Kidney epithelial cell (primary cell): ENCODE data around the gene RPS6KA2. TPM values are rescaled to one million over a fixed set of nuclear protein-coding genes. Genes with fewer than 3 reads are reported as not detected.

Experiments
- DNase-seq: peaks from one replicate; pipeline ENCODE4 v3.0.0-alpha.2; 2010; ENCODE audit warnings: low read depth
- H3K27me3 ChIP-seq: 2 replicates; pipeline ENCODE4 v1.6.0; 2011; ENCODE audit warnings: low read length; ENCODE audit not compliant: control insufficient read depth, insufficient read depth
- H3K36me3 ChIP-seq: 2 replicates; pipeline ENCODE4 v1.5.1; 2011; ENCODE audit warnings: low read length; ENCODE audit not compliant: control insufficient read depth, insufficient read depth
- H3K4me3 ChIP-seq: 2 replicates; pipeline ENCODE4 v1.5.1; 2011; ENCODE audit warnings: low read depth, mild to moderate bottlenecking, control low read depth, low read length
- total RNA-seq: library from RNA; depleted of rRNA; stranded (reverse); fragments of >200 nt; gene quantifications from 2 replicates; pipeline ENCODE4 v1.2.3, GENCODE V29; 2015
- TF ChIP-seq, protein P1 (sequence below): IDR thresholded peaks from 2 replicates; pipeline ENCODE4 v1.5.1; 2011; ENCODE audit warnings: mild to moderate bottlenecking, moderate library complexity, low read length, control low read depth, inconsistent platforms; ENCODE audit not compliant: insufficient read depth, poor library complexity, severe bottlenecking

Gene RPS6KA2
- total RNA-seq, 1 donor from 2014 or later: 51.9 TPM

GRCh38 chr6:166444446-166444845 lies 182.6 kb downstream of the RPS6KA2 start:
- TF ChIP-seq, protein P1, sequence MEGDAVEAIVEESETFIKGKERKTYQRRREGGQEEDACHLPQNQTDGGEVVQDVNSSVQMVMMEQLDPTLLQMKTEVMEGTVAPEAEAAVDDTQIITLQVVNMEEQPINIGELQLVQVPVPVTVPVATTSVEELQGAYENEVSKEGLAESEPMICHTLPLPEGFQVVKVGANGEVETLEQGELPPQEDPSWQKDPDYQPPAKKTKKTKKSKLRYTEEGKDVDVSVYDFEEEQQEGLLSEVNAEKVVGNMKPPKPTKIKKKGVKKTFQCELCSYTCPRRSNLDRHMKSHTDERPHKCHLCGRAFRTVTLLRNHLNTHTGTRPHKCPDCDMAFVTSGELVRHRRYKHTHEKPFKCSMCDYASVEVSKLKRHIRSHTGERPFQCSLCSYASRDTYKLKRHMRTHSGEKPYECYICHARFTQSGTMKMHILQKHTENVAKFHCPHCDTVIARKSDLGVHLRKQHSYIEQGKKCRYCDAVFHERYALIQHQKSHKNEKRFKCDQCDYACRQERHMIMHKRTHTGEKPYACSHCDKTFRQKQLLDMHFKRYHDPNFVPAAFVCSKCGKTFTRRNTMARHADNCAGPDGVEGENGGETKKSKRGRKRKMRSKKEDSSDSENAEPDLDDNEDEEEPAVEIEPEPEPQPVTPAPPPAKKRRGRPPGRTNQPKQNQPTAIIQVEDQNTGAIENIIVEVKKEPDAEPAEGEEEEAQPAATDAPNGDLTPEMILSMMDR: no peak
- Histone ChIP-seq H3K27me3 (no peaks in the 10 kb centered on the region), H3K36me3 (no peaks in the 10 kb centered on the region), H3K4me3 (no peak overlapping the region)
- no peak for DNase-seq

DNA sequence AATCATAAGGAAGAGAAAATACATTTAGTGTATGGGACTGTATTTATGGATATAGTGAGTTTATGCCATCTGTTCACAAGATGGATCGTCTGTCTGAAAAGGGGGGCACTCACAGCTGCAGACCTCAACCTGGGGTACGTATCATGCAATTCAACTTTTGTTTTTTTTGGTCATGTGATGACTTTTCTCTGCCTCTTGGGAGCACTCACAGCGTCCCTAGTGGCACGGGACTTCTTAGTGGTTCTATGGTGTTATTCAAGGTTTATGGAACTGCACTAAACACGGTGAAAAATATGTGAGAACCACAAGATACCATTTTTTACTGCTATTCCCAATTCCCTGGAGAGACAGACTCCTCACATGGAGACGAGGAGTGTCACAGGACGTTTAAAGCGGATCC lies 183.9 kb downstream of the RPS6KA2 start:
- Histone ChIP-seq H3K27me3 (no peaks in the 10 kb centered on the region), H3K4me3 (no peak overlapping the region), H3K36me3 (no peaks in the 10 kb centered on the region)
- TF ChIP-seq, protein P1: no peak
- no peak for DNase-seq

GRCh38 chr6:166442131-166442685 lies 184.8 kb downstream of the RPS6KA2 start:
- Histone ChIP-seq H3K4me3 (no peak overlapping the region), H3K27me3 (no peaks in the 10 kb centered on the region), H3K36me3 (no peaks in the 10 kb centered on the region)
- TF ChIP-seq, protein P1: no peak
- DNase-seq: no peak

DNA sequence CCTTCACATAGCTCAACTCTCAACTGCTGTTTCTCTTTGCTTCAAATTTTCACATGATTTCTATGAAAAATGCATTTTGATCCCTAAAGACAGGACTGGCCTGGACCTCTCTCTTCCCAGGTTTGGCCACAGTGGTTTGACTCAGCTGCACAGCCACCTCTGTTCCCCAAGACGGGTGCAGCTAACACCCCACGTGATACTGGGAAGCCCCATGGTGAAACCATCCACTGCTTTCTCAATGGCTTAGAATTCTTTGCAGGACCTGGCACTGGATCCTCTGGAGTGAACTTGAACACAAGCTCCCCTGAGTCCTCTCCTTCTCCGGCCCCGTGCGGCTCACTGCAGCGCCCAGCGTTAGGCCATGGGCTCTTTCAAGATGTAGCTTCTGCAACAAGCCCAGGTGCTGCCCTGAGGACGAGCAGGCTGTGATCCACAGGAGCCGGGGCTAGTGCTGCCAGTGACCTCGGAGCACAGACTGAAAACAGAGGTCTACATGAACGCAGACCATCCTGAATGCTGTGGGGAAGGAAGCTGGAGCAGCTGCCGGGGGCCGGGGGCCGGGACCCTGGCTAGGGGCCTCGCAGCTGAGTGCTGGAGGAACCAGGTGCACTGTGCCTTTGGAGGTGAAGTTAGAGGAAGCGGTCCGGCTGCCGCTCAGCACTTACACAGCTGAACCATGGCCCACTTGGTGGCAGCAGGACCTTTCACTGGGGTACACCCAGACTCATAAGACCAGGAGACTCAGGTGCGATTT lies 185.5 kb downstream of the RPS6KA2 start:
- TF ChIP-seq, protein P1: no peak
- H3K4me3 ChIP-seq: no peak overlapping the region
- H3K27me3 ChIP-seq: no peaks in the 10 kb centered on the region
- no peaks in the 10 kb centered on the region for H3K36me3 ChIP-seq
- no peak for DNase-seq

DNA sequence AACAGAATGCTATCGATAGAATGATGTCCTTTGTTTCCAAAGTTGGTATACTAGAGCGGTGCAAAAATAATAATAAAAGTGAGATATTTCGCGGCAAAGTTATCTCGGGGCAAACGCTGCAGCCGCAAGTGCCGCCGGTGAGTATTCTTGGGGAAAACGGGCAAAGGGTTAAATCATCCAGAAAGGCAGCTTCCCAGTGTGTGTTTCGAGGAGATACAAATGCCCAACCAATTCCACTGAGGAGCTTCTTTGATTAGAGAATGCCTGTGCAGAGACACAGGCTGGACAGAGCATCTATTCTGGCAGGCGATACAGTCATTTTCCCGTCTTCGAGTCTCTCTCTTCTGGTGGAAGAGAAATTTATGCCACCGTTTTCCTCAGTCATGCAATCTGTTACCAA lies 186.3 kb downstream of the RPS6KA2 start:
- no peaks in the 10 kb centered on the region for H3K36me3 ChIP-seq
- TF ChIP-seq, protein P1: no peak
- H3K4me3 ChIP-seq: no peak overlapping the region
- DNase-seq: no peak
- H3K27me3 ChIP-seq: no peaks in the 10 kb centered on the region
